Breast epithelium (tissue), 4 donors: ENCODE measurements around the gene PLCXD3. TPM values are rescaled to one million over a fixed set of nuclear protein-coding genes. Genes with fewer than 3 reads are reported as not detected.

Source experiments
- DNase-seq, 2 donors: peaks; one replicate each; pipeline ENCODE4 v3.0.0-alpha.2; 2019; ENCODE audit warnings: low spot score in 2 of 2
- H3K27ac ChIP-seq, 2 donors: fragments of 200-600 bp; sonication (generic) in 1 of 2; one replicate each; pipeline ENCODE4 v1.5.1; 2016 to 2019; ENCODE audit warnings: mild to moderate bottlenecking in 1 of 2
- H3K27me3 ChIP-seq, 2 donors: fragments of 200-600 bp; sonication (generic) in 1 of 2; one replicate each; pipeline versions ENCODE4 v1.5.1 to v1.6.0; 2017 to 2019; ENCODE audit warnings: control low read depth in 1 of 2, mild to moderate bottlenecking in 1 of 2
- H3K36me3 ChIP-seq: fragments of 200-600 bp; one replicate; pipeline ENCODE4 v1.5.1; 2019
- H3K4me1 ChIP-seq, 2 donors: fragments of 200-600 bp; sonication (generic); one replicate each; pipeline ENCODE4 v1.5.1; 2016 to 2019; ENCODE audit warnings: control low read depth in 1 of 2
- H3K4me3 ChIP-seq, 3 donors: fragments of 200-600 bp; sonication (generic); 1 replicate in 2 of 3; 2 replicates in 1 of 3; pipeline ENCODE4 v1.5.1; 2016 to 2019; ENCODE audit warnings: mild to moderate bottlenecking in 3 of 3, moderate library complexity in 2 of 3
- H3K9me3 ChIP-seq, 2 donors: fragments of 200-600 bp; sonication (generic) in 1 of 2; one replicate each; pipeline ENCODE4 v1.5.1; 2016 to 2019; ENCODE audit warnings: control low read depth in 1 of 2
- CTCF ChIP-seq, 3 donors: fragments of 450-650 bp; IDR thresholded peaks; one replicate each; pipeline ENCODE4 v1.5.1; 2016 to 2017; ENCODE audit warnings: antibody characterized with exemption in 3 of 3, mild to moderate bottlenecking in 3 of 3, moderate library complexity in 3 of 3
- POLR2A ChIP-seq: fragments of 450-650 bp; IDR thresholded peaks from one replicate; pipeline ENCODE4 v1.6.1; 2016; ENCODE audit warnings: antibody characterized with exemption, mild to moderate bottlenecking, moderate library complexity
- POLR2AphosphoS5 ChIP-seq, 3 donors: sonication (generic); formaldehyde crosslinking; IDR thresholded peaks; one replicate each; pipeline ENCODE4 v1.6.1; 2017; ENCODE audit warnings: antibody characterized with exemption in 3 of 3
- intact Hi-C: fragments of 100-400 bp; cut with DNase I; formaldehyde crosslinking; loops from one replicate; pipeline ENCODE4 v1.15.1; 2023; ENCODE audit warnings: low total_unique reads
- total RNA-seq, 3 donors: library from RNA; depleted of rRNA; stranded (reverse); fragments of >200 nt; gene quantifications; one replicate each; pipeline ENCODE4 v1.1.0, GENCODE V29; 2016

Gene PLCXD3
- total RNA-seq, 3 donors from 2014 or later, result 2.0 to 6.6 (median 3.8) TPM

DNA sequence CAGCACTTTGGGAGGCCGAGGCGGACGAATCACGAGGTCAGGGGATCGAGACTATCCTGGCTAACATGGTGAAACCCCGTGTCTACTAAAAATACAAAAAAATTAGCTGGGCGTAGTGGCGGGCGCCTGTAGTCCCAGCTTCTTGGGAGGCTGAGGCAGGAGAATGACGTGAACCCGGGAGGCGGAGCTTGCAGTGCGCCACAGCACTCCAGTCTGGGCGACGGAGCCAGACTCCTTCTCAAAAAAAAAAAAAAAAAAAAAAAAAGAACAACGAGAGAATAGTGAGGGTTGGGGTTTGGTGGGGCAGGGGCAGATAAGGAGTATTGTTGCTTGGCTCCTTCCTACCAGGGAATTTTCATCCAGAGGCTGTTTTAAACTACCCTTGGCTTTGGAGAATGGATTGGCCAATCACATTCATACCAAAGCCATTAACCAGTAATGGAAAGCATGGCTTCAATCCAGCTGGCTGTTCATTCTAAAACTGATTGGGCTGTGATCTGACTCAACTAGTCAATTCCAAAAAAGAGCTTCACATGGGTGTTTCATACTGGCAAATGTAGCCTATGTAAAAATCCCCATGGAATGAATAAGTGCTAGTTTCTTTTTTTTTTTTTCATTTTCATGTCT, 64.4 kb downstream of the PLCXD3 start:
- H3K27me3 ChIP-seq, result no peaks in the 10 kb centered on the region
- no peak for DNase-seq
- intact Hi-C loops, result no loop called here
- H3K9me3 ChIP-seq, result no peaks in the 10 kb centered on the region
- H3K36me3 ChIP-seq, result no peaks in the 10 kb centered on the region
- no peak for TF ChIP-seq POLR2AphosphoS5 (IDR thresholded peaks at IDR 0.05)
- TF ChIP-seq CTCF (IDR thresholded peaks at IDR 0.05), result no peak
- no peak for TF ChIP-seq POLR2A
- no peak overlapping the region for H3K4me3 ChIP-seq
- H3K4me1 ChIP-seq, result no peaks in the 10 kb centered on the region
- H3K27ac ChIP-seq, result no peak overlapping the region

DNA sequence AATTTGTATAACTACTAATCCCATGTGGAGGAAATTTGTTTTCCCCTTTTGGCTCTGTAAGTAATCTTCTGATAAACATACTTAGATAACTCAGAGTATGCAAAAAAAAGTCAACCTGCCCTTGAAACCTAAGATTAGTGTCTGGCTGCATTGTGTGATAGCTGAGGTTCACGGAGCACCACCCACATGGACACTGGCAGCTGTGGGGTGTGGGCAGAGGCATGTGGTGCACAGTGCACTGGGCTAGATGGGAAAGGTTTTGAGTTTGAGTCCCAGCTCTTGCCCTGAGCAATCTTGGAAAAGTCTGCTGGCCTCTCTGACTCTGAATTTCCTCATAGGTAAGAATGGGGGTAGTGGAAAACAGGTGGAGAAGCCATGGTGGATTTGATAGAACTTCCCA, 75.1 kb downstream of the PLCXD3 start:
- Histone ChIP-seq H3K27me3 (no peaks in the 10 kb centered on the region), H3K4me1 (no peaks in the 10 kb centered on the region), H3K9me3 (no peaks in the 10 kb centered on the region), H3K36me3 (no peaks in the 10 kb centered on the region), H3K27ac (no peak overlapping the region), H3K4me3 (no peak overlapping the region)
- DNase-seq, result no peak
- intact Hi-C loops, result no loop called here
- TF ChIP-seq POLR2AphosphoS5 (IDR thresholded peaks at IDR 0.05), result no peak
- TF ChIP-seq CTCF (IDR thresholded peaks at IDR 0.05), result no peak
- TF ChIP-seq POLR2A, result no peak

- intact Hi-C loops, result no loop called here
- TF ChIP-seq CTCF (IDR thresholded peaks at IDR 0.05), result no peak
- no peak for TF ChIP-seq POLR2AphosphoS5 (IDR thresholded peaks at IDR 0.05)
- no peak for TF ChIP-seq POLR2A
- Histone ChIP-seq H3K27ac (no peak overlapping the region), H3K4me3 (no peak overlapping the region), H3K4me1 (no peaks in the 10 kb centered on the region), H3K27me3 (no peaks in the 10 kb centered on the region), H3K36me3 (no peaks in the 10 kb centered on the region), H3K9me3 (no peaks in the 10 kb centered on the region)
- DNase-seq, result no peak
These were observed 76.7 kb downstream of the PLCXD3 start for GRCh38 chr5:41433552-41434181.

GRCh38 chr5:41432481-41433253, 77.7 kb downstream of the PLCXD3 start:
- TF ChIP-seq POLR2A (no peak), CTCF (IDR thresholded peaks at IDR 0.05) (no peak)
- Histone ChIP-seq H3K36me3 (no peaks in the 10 kb centered on the region), H3K4me1 (no peaks in the 10 kb centered on the region), H3K9me3 (no peaks in the 10 kb centered on the region), H3K4me3 (no peak overlapping the region), H3K27ac (no peak overlapping the region), H3K27me3 (no peaks in the 10 kb centered on the region)
- no peak for DNase-seq
- intact Hi-C loops, result no loop called here

- DNase-seq, result no peak
- intact Hi-C loops, result no loop called here
- TF ChIP-seq POLR2A (no peak), POLR2AphosphoS5 (IDR thresholded peaks at IDR 0.05) (no peak), CTCF (IDR thresholded peaks at IDR 0.05) (no peak)
These were observed 82.9 kb downstream of the PLCXD3 start for GRCh38 chr5:41427505-41427904.

More at GRCh38 chr5:41427505-41427904, 82.9 kb downstream of the PLCXD3 start:
- no peaks in the 10 kb centered on the region for H3K36me3 ChIP-seq
- H3K4me3 ChIP-seq, result no peak overlapping the region
- no peaks in the 10 kb centered on the region for H3K9me3 ChIP-seq
- H3K4me1 ChIP-seq, result no peaks in the 10 kb centered on the region
- H3K27me3 ChIP-seq, result no peaks in the 10 kb centered on the region
- H3K27ac ChIP-seq, result no peak overlapping the region
